Progenitor cell of endocrine pancreas (in vitro differentiated cells): ENCODE data around the gene C19orf81. TPM values are rescaled to one million over a fixed set of nuclear protein-coding genes. Genes with fewer than 3 reads are reported as not detected.

Source experiments
- DNase-seq: peaks from one replicate; pipeline ENCODE4 v3.0.0; 2021; ENCODE audit warnings: low spot score; ENCODE audit not compliant: unreplicated experiment
- H3K27ac Mint-ChIP-seq: 2 replicates; pipeline ENCODE4 v1.8.0; 2021; ENCODE audit warnings: mild to moderate bottlenecking, moderate library complexity, mixed read lengths
- H3K27me3 Mint-ChIP-seq: 2 replicates; pipeline ENCODE4 v1.8.0; 2021; ENCODE audit warnings: mixed read lengths
- H3K36me3 Mint-ChIP-seq: 2 replicates; pipeline ENCODE4 v1.8.0; 2022; ENCODE audit warnings: mixed read lengths; ENCODE audit not compliant: insufficient read depth
- H3K4me1 Mint-ChIP-seq: 2 replicates; pipeline ENCODE4 v1.8.0; 2021; ENCODE audit warnings: low read depth, mixed read lengths
- H3K4me3 Mint-ChIP-seq: 2 replicates; pipeline ENCODE4 v1.8.0; 2021; ENCODE audit warnings: low read depth, mild to moderate bottlenecking, moderate library complexity, mixed read lengths
- H3K9me3 Mint-ChIP-seq: 2 replicates; pipeline ENCODE4 v1.8.0; 2021; ENCODE audit warnings: low read depth, mixed read lengths
- total RNA-seq: library from RNA; stranded (reverse); gene quantifications from 2 replicates; pipeline ENCODE4 v1.2.1, GENCODE V29; 2021
- TF ChIP-seq, protein P1 (sequence below): fragments of 200-600 bp; sonication (generic); IDR thresholded peaks from one replicate; pipeline ENCODE4 v1.5.0; 2021; ENCODE audit warnings: antibody characterized with exemption, mild to moderate bottlenecking; ENCODE audit not compliant: unreplicated experiment

Gene C19orf81
- total RNA-seq, 1 donor from 2014 or later: 8.6 TPM

DNA sequence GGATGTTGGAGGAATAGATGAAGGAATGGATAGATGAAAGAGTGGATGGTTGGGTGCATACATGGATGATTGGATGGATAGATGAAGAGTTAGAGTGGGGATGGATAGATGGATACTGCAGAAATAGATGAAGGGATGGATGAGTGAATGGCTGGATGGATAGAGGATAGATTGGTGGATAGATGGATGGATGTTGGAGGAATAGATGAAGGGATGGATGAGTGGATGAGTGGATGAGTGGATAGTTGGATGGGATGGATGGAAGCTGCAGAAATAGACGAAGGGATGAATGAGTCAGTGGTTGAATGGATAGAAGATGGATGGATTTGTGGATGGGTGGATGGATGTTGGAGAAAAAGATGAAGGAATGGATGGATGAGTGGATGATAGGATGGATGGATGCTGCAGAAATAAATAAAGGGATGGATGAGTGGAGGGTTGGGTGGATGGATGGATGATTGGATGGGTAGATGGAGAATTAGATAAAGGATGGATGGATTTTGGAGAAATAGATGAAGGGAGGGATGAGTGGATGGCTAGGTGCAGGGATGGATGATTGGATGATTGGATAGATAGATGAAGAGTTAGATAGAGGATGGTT is 4.8 kb upstream of the C19orf81 start:
- no peaks in the 10 kb centered on the region for H3K36me3 Mint-ChIP-seq
- TF ChIP-seq, protein P1, sequence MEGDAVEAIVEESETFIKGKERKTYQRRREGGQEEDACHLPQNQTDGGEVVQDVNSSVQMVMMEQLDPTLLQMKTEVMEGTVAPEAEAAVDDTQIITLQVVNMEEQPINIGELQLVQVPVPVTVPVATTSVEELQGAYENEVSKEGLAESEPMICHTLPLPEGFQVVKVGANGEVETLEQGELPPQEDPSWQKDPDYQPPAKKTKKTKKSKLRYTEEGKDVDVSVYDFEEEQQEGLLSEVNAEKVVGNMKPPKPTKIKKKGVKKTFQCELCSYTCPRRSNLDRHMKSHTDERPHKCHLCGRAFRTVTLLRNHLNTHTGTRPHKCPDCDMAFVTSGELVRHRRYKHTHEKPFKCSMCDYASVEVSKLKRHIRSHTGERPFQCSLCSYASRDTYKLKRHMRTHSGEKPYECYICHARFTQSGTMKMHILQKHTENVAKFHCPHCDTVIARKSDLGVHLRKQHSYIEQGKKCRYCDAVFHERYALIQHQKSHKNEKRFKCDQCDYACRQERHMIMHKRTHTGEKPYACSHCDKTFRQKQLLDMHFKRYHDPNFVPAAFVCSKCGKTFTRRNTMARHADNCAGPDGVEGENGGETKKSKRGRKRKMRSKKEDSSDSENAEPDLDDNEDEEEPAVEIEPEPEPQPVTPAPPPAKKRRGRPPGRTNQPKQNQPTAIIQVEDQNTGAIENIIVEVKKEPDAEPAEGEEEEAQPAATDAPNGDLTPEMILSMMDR: no peak
- H3K9me3 Mint-ChIP-seq: no peaks in the 10 kb centered on the region
- H3K27ac Mint-ChIP-seq: no peak overlapping the region
- DNase-seq: no peak
- H3K4me1 Mint-ChIP-seq: no peaks in the 10 kb centered on the region
- H3K27me3 Mint-ChIP-seq: peaks cover 18% of the 10 kb centered on the region
- H3K4me3 Mint-ChIP-seq: no peak overlapping the region

GRCh38 chr19:50645107-50645506 is 4.1 kb upstream of the C19orf81 start:
- no peak for DNase-seq
- Mint-ChIP-seq H3K36me3 (no peaks in the 10 kb centered on the region), H3K9me3 (no peaks in the 10 kb centered on the region), H3K27me3 (peaks cover 18% of the 10 kb centered on the region), H3K4me1 (no peaks in the 10 kb centered on the region), H3K27ac (no peak overlapping the region), H3K4me3 (no peak overlapping the region)
- TF ChIP-seq, protein P1: no peak

GRCh38 chr19:50646074-50646807 is 3.0 kb upstream of the C19orf81 start:
- DNase-seq: no peak
- Mint-ChIP-seq H3K27me3 (peaks cover 20% of the 10 kb centered on the region), H3K4me1 (no peaks in the 10 kb centered on the region), H3K27ac (no peak overlapping the region), H3K4me3 (no peak overlapping the region), H3K36me3 (no peaks in the 10 kb centered on the region), H3K9me3 (no peaks in the 10 kb centered on the region)
- TF ChIP-seq, protein P1: no peak

GRCh38 chr19:50647879-50648615 is 1.2 kb upstream of the C19orf81 start:
- peaks cover 21% of the 10 kb centered on the region for H3K27me3 Mint-ChIP-seq
- no peak overlapping the region for H3K27ac Mint-ChIP-seq
- no peak for DNase-seq
- TF ChIP-seq, protein P1: no peak
- no peaks in the 10 kb centered on the region for H3K9me3 Mint-ChIP-seq
- H3K4me3 Mint-ChIP-seq: no peak overlapping the region
- no peaks in the 10 kb centered on the region for H3K36me3 Mint-ChIP-seq
- H3K4me1 Mint-ChIP-seq: no peaks in the 10 kb centered on the region

GRCh38 chr19:50648659-50649058 is 586 bp upstream of the C19orf81 start:
- TF ChIP-seq, protein P1: no peak
- H3K36me3 Mint-ChIP-seq: no peaks in the 10 kb centered on the region
- no peak for DNase-seq

More at GRCh38 chr19:50648659-50649058, 586 bp upstream of the C19orf81 start:
- Mint-ChIP-seq H3K27me3 (peaks cover 25% of the 10 kb centered on the region), H3K27ac (no peak overlapping the region), H3K4me1 (no peaks in the 10 kb centered on the region), H3K9me3 (no peaks in the 10 kb centered on the region), H3K4me3 (no peak overlapping the region)
